GM18517 (cell line): Measurements from ENCODE around the gene EML4.
A peak's percentile ranks its signal among the peaks of the same experiment; 100 is the strongest.
"Not testable (repeated sequence)": the region's sequence is repeated elsewhere in the genome, so short reads cannot be mapped to it uniquely, and the experiment has no call there.

Source experiments
- ATAC-seq: cut with Tn5 transposase; IDR thresholded peaks from one replicate; pipeline ENCODE4 v1.9.1; 2021; ENCODE audit warnings: mild to moderate bottlenecking, moderate library complexity; ENCODE audit not compliant: unreplicated experiment

The EML4 gene

DNA sequence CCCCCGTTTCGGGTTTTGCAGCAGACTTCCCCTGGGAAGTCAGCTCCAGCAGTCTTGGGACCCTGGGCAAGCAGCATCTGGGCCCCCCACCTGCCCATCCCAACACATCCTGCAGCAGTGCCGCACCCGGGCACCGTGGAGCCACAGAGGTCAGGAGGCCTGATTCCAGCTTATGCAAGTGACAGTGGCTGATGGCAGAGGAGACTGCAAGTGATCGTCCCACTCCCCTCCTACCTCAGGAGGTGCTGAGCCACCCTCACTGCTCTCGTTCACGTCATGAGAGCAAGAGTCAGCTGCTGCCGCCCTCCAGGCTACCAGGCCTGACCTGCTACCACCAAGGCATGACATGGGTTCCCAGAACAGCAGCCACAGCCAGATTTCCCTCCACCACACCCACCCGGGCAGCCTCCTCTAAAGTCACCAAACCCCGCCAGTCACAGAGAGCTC is 173.7 kb downstream of the EML4 start:
- no peak for ATAC-seq

DNA sequence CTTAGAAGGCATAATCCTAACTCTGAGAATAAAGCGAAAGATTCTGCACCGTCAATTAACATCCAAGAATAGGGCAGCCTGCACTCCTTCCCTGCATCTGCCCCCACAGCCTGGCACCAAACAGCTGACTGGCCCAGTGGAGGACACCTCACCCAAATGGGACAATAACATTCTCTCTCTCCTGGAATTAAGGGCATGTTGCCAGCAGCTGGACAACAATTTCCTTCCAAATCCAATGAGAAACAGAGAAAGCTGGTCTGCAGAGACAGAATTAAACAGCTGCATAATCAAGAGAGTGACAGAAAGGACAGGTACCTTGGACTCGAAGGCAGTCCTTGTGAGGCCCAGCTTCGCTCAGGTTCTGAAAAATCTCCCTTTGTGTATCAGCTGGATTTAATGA is 176.8 kb downstream of the EML4 start:
- ATAC-seq = no peak

DNA sequence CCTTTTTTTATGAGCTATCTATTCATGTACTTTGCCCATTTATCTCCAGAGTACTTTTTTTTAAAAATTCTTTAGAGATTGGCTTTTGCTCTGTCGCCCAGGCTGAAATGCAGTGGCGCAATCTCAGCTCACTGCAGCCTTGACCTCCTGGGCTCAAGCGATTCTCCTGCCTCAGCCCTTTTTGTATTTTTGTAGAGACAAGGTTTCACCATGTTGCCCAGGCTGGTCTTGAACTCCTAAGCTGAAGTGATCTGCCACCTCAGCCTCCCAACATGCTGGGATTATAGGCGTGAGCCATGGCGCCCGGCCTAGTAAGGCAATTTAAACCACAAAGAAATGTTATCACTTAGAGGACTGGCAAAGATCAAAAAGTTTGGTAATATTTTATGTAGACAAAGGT is 177.7 kb downstream of the EML4 start:
- ATAC-seq = not testable (repeated sequence)

DNA sequence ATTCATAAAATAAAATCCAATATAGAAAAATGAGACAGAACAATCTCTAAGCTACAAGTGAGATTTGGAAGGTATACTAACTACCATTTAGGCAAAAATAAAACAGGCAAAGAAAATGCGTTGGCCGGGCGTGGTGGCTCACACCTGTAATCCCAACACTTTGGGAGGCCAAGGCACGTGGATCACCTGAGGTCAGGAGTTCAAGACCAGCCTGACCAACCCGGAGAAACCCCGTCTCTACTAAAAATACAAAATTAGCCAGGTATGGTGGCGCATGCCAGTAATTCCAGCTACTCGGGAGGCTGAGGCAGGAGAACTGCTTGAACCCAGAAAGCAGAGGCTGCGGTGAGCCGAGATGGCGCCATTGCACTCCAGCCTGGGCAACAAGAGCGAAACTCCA is 178.4 kb downstream of the EML4 start:
- ATAC-seq = not testable (repeated sequence)

DNA sequence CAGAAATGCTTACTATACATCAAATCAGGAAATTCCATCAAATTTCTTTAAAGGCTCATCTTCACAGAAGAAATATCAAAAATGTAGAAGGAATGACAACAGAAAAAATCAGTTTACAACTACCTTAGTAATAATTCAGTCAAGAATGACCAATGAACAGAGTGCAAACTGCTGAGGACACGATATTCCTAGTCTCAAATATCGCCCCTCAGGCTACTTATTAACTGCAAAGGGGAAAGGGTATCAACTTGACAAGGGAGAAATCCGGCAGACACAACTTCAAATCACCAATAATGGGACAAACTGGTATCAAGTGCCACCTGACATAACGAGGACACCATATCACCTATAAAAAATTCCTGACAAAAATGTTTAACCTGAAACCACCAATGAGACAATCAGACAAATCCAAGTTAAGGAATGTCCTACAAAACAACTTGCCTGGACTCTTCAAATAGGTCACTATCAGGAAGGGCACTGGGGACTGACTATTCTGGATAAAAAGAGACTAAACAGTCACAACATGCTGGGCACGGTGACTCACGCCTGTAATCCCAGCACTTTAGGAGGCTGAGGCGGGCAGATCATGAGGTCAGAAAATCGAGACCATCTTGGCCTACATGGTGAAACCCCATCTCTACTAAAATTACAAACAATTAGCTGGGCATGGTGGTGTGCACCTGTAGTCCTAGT is 179.1 kb downstream of the EML4 start:
- ATAC-seq = no peak

DNA sequence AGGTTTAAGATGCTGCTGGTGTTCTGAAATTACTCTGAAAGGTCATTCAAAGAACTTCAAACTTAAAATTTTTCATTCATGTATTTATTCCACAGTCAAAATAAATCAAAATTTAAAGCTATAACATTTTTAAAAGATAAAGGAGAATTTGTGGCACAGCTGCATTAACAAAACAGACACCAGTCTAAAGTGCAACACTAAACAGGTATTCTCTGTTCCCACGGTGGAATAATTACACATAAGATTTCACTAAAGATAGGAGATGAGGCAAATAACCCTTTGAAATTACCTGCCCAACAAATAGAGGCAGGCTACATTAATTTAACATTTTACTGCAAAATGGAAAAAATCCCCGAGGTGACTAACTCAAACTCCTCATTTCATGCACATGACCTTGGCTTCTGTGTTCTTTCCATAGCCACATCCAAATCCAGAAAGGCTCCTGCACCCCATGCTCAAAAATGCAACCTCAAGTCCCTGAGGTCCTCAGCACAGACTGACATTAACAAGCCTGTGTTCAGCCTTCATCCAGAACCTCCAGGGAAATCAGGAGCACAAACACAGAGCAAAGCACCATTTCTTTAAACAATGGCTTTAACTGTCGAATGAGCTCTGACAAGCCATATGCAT is 181.4 kb downstream of the EML4 start:
- no peak for ATAC-seq

DNA sequence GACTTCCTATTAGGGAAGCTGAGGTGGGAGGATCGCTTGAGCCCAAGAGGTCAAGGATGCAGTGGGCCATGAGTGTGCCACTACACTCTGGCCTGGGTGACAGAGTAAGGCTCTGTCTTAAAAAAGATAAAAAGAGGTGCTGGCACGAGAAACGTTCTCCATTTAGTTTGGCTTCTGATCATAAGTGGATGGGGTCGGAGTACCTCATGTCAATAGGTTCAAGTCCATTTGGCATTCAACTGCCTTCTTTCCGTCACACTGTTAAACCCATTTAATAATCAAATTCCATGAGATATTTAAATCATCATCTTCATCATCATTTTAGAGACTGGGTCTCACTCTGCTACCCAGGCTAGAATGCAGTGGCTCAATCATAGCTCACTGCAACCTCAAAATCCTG is 182.7 kb downstream of the EML4 start:
- ATAC-seq = no peak

DNA sequence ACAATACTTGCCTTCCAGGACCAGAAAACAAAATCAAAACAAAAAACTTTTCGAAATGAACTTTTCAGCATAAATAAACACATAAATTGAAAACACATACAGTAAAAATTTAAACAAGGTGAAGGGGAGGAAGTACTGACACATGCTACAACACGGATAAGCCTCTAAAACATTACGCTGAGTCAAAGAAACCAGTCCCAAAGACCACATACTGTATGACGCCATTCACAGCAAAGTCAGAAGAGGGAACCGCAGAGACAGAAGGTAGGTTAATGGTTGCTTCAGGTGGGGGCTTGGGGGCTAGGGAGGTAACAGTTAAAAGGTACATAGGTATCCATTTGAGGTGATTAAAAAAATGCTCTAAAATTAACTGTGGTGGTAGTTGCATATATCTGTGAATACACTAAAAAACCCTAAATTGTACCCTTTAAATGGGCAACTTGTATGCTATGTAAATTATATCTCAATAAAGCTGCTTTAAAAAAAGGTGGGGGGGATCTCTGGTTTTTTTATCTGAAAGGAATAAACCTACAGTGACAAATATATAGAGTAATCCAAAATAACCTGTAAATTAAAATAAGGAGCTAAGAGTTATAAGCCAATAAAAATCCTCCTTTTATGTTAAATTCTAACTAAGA is 184.8 kb downstream of the EML4 start:
- ATAC-seq = no peak

DNA sequence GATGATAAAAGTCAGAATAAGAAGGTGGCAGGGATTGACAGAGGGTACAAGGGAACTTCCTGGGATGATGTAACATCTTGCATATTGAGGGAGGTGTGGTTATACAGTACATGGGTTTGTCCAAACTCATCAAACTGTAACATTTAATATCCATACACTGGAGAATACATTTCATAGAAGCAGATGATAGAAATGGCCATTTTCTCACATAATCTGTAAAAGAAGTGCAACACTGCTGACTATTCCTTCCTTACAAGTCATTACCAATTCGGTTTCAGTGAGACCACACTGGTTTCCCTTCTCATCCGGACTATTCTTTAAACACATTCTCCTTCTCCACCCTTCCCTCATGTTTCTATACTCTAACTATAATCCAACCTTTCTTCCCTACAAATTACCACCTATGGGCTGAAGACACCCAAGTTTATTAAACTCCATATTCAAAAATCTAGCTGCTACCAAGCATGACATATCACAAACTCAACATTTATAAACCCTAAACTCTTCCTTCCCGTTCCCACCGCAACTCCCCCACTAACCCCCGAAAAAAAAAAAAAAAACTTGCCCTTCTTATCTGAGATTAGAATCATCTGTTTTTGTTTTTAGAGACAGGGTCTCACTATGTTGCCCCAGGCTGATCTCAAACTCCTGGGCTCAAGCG is 190.3 kb downstream of the EML4 start:
- no peak for ATAC-seq

DNA sequence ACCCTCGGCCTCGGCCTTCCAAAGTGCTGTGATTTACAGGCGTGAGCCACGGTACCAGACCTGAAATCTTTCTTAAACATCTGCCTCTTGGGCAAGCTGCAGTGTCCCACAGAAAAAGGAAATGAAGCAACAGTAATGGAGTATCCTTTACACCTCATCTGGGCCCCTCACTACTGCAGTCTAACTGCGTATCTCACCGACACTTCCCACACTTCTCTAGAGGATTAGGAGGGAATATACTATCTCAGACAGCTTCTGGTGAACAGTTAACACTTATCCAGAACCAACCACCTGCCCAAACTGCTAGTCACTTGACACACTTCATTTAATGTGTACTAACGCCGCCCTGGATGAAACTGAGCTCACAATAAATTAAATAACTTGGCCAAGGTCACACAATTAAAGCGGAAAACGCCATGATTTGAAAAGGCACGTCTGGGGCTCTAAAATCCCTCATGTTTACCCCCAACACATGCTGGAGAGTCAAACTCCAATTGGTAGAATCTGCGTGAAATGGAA is 190.9 kb downstream of the EML4 start:
- no peak for ATAC-seq

DNA sequence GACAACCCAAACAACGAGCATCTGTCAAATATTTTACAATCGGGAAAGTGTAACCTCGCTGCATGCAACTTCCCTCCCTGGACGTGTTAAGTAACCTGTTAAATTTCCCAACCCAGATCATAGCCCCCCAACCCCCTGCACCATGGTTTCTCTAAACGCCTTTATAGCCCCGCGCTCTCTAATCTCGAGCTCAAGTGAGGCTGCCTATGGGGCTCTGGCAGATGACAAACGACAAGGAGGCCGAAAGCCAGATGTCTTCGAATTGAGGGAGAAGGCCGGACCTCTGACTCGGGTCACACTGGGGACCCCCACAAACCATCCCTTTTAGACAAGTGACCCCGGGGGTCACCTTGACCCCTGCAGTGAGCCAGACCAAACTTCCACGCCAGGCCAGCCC is 191.3 kb downstream of the EML4 start:
- no peak for ATAC-seq

DNA sequence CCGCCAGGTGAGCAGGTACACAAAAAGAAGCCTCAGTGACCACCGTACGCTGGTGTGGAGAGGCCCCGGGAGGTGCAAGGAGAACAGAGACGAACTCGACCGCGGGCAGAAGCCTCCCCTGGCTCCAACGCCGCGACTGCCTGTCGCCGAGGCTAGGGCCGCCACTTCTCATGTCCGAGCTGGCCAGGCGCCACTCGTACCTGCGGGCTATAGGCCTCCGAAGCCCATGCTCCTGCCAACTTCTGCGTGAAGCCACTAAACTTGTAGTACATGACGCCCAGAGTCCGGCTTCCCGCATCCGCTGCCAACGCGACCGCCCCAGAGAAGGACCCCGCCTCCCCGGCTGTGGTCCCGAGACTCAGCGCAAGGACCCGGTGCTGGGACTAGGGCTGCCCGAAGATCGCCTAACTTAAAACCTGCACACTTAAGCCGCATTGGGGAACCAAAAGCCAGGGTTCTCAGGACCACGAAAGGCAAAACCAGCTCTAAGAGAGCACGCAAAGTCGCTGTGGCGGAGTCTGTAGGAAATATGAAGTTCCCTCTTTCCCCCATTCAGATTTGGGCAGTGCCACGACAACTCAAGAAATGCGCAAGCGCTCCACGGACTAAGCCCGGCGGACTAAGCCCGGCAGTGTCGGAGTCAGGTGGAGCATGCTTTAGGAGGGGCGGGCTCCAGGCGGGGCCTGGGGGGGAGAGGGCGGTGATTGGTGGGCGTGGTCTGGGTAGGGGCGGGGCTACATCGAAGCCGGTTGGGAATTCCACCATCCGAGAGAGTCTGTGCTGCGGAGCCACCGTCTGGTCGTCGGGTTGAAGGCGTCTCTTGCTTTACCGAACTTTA is 192.0 kb downstream of the EML4 start, which contains the start of gene COX7A2L:
COX7A2L (minus strand) TSS at position 328 of the 838 bp plus-strand sequence; CDS start at position 272, 56 bp downstream.
- ATAC-seq = peak; percentile 82

DNA sequence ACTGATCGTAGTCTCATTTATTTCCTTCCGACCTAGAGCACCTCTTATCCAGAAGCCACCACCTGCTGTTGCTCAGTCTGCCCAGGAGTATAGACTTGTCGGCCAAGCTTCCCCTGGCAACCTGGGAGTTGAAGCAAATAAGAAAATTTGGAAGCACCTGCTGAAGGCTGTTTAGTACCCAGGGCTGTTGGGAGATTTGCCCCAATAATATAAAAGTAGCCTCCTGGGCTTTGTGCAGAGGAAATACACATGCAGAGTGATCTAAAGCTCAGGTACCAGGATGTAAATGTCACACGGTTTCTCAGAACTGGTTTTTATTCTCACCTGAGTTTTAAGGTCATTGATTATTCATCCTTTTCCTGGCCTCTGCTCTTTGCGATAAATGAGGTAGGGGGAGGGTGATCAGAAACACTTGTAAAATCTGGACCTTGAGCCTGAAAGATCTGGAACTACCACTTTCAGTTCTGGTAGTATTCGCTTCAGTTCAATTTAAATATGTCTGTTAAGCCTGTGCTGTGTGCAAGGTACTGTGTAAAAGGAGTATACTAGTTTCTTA is 192.7 kb downstream of the EML4 start:
- no peak for ATAC-seq

DNA sequence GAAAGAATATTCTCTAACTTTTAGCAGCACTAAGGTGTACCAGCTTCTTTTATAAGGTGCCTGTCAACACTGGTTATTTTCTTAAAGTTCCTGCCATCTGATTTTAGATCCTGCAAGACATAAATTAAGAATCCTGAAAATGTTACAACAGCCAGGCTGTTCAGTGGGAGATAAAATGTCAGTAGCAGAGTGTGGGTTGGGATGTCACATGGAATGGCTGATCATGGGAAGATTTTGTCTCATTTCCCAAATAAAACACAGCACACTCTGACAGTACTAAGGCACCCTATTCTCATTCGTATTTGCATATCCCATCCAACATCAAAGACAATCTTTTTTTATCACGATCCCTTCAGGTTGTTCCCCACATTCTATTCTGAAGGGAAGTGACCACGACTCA is 194.3 kb downstream of the EML4 start:
- no peak for ATAC-seq

DNA sequence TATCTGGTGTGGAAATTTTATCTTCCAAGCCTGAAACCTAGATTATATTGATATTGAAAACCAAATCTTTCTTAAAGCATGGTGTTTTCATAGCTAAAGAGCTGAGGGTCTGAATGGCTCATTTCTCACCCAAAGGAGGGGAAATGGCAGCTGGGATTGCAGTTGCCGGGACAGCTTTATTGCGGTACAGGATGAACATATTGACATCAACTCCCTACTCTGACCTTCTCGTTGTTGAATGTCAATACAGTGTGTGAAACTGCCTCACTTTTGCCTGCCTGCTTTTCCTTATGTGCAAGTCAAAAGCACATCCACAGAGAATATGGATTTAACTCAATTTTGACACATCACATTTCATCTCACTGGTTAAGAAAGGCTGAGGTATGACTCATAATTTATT is 195.5 kb downstream of the EML4 start:
- ATAC-seq = no peak

DNA sequence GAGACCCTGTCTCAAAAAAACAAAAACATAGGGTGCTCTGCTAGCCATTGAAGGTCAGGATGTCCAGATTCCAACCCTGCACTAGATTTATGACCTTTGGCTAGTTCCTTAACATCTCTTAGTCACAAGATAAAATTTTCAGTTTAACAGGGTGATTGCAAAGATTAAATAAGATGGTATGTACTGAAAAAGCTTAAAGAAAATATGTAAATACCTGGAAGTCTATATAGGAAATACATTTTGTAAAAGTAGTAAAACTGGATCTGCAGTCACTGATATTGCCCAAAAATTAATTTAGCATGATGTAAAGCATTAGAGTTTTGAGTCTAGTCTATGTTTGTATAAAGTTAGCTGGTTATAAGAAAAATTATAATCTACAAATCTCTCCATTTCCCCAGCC is 197.3 kb downstream of the EML4 start:
- no peak for ATAC-seq

DNA sequence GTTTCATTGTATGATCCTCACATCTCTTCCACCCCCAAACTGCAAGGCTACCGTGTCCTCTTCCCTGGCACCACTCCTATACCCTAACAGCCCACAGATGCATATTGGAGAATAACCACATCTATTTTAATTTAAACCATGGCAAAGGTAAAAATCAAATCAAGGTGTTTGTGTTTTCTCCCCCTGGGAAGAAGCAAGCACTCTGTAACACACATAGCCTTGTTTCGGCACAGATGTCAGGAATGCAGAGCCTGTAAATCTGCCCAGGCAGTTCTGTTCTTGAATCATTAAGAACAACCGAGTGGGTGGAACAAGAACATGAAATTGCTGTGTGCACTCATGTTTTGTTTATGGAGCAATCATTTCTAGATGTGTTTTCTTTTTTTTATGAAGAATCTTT is 198.7 kb downstream of the EML4 start:
- no peak for ATAC-seq

DNA sequence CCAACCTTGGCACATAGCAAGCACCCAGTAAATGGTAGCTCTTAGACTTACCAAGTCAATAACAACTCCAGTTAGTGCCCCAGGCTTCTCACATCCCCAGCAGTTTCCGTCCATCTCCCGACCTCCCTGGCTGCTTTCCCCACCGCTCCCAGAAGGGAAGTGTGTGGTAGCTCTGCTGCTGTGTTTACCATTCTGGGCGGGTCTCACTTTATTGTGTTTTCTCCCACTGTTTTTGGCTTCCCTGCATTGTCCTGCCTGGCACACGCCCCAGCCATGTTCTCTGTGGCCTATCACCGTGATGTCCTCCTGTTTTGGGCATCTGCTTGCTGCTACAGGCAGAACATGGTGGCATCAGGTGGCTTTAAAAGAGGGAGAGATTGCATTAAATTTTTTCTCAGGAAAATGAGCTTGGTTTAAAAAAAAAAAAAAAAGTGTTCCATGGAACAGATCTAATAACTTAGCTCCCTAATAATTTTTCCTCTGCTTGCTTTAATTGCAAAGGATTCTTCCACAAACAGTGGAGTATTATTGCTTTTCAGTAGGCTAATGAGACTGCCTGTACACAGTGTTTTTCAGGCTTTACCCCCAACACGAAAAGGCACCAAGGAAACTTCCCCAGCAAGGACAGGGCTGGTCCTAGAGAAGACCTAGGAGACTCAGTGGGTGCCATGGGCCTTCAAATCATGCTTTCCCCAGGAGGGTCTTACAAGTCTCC is 199.8 kb downstream of the EML4 start:
- no peak for ATAC-seq

DNA sequence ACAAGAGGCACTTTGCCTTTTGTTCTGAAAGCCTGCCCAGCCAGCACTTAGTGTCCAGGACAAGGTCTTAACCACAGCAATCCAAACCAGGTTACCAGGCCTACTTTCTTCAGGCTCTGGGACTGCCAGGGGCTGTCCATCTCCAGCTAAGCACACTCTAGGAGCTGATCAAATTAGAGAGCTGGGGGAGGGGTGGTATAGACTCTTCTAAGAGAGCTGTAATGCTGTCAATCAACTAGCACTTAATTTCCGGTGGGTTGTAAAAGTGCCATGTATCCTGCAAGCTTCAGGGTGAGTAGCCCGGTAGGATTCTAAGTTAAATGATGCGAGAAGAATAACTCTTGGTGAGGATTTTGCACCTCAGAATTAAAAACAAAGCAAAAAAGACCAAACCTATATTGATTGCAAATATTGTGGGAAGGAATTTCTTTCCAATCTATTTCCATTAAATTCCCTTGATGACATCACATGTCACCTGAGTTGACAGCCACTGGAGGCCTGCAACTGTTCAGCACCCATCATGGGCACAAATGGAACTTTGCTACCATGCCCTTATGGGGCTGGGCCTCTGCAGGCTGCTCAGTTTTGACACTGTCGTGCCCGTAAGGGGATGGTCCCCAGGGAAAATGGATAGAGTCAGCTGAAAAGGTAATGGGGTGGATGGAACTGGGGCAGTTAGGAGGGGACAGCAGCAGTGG is 200.5 kb downstream of the EML4 start:
- no peak for ATAC-seq
